Astrocyte (in vitro differentiated cells and primary cell): ENCODE data around the gene CCNYL1. TPM values are rescaled to one million over a fixed set of nuclear protein-coding genes. Genes with fewer than 3 reads are reported as not detected.

Experiments
- DNase-seq: peaks from one replicate; pipeline ENCODE4 v3.0.0-alpha.2; 2010; ENCODE audit warnings: low read depth
- FAIRE-seq: peaks from 2 replicates; lab custom pipeline; 2011; peaks lifted over from hg19 to GRCh38; lab: Jason Lieb, UNC
- H2AFZ ChIP-seq: 2 replicates; pipeline ENCODE4 v1.6.0; 2012; ENCODE audit warnings: low read depth, low read length, inconsistent platforms
- H3K27ac ChIP-seq: 2 replicates; pipeline ENCODE4 v1.5.1; 2011; ENCODE audit warnings: low read depth, low read length, inconsistent platforms
- H3K27me3 ChIP-seq: 2 replicates; pipeline ENCODE4 v1.6.0; 2011; ENCODE audit warnings: low read length, inconsistent platforms; ENCODE audit not compliant: insufficient read depth
- H3K36me3 ChIP-seq: 2 replicates; pipeline ENCODE4 v1.5.1; 2011; ENCODE audit warnings: low read length, inconsistent platforms; ENCODE audit not compliant: insufficient read depth
- H3K4me1 ChIP-seq: 2 replicates; pipeline ENCODE4 v1.5.1; 2011; ENCODE audit warnings: low read length, inconsistent platforms; ENCODE audit not compliant: insufficient read depth
- H3K4me2 ChIP-seq: 2 replicates; pipeline ENCODE4 v1.6.0; 2012; ENCODE audit warnings: low read length, inconsistent platforms
- H3K4me3 ChIP-seq: 2 replicates; pipeline ENCODE4 v1.5.1; 2011; ENCODE audit warnings: low read depth, mild to moderate bottlenecking, low read length, inconsistent platforms; ENCODE audit not compliant: insufficient read depth
- H3K79me2 ChIP-seq: 2 replicates; pipeline ENCODE4 v1.6.0; 2012; ENCODE audit warnings: mild to moderate bottlenecking, low read length, inconsistent platforms; ENCODE audit not compliant: insufficient read depth
- H3K9ac ChIP-seq: 2 replicates; pipeline ENCODE4 v1.6.0; 2012; ENCODE audit warnings: mild to moderate bottlenecking, low read length, inconsistent platforms
- H3K9me3 ChIP-seq: 2 replicates; pipeline ENCODE4 v1.5.1; 2012; ENCODE audit warnings: low read depth, mild to moderate bottlenecking, low read length, inconsistent platforms; ENCODE audit not compliant: insufficient read depth
- H4K20me1 ChIP-seq: 2 replicates; pipeline ENCODE4 v1.6.0; 2012; ENCODE audit warnings: low read length, inconsistent platforms; ENCODE audit not compliant: insufficient read depth
- H3K27ac Mint-ChIP-seq: one replicate; pipeline ENCODE4 v1.8.0; 2021; ENCODE audit warnings: mild to moderate bottlenecking, mixed read lengths; ENCODE audit not compliant: unreplicated experiment
- H3K27me3 Mint-ChIP-seq: one replicate; pipeline ENCODE4 v1.8.0; 2021; ENCODE audit warnings: low read depth, mixed read lengths; ENCODE audit not compliant: unreplicated experiment
- H3K36me3 Mint-ChIP-seq: one replicate; pipeline ENCODE4 v1.8.0; 2021; ENCODE audit warnings: low read depth, mixed read lengths; ENCODE audit not compliant: unreplicated experiment
- H3K4me1 Mint-ChIP-seq: one replicate; pipeline ENCODE4 v1.8.0; 2021; ENCODE audit warnings: low read depth, mixed read lengths; ENCODE audit not compliant: unreplicated experiment
- H3K4me3 Mint-ChIP-seq: one replicate; pipeline ENCODE4 v1.8.0; 2021; ENCODE audit warnings: mild to moderate bottlenecking, moderate library complexity, mixed read lengths; ENCODE audit not compliant: unreplicated experiment
- H3K9me3 Mint-ChIP-seq: one replicate; pipeline ENCODE4 v1.8.0; 2021; ENCODE audit warnings: mild to moderate bottlenecking, mixed read lengths; ENCODE audit not compliant: unreplicated experiment
- CTCF ChIP-seq: IDR thresholded peaks from 2 replicates; pipeline ENCODE4 v1.5.1; 2011; ENCODE audit warnings: low read depth, mild to moderate bottlenecking, inconsistent platforms, low read length, moderate library complexity; ENCODE audit not compliant: insufficient read depth
- EZH2 ChIP-seq: IDR thresholded peaks from 2 replicates; pipeline ENCODE4 v1.6.1; 2012; ENCODE audit warnings: mild to moderate bottlenecking, low read length, inconsistent platforms; ENCODE audit not compliant: insufficient read depth
- total RNA-seq: library from RNA; stranded (reverse); gene quantifications from 2 replicates; pipeline ENCODE4 v1.2.1, GENCODE V29; 2021

The CCNYL1 gene
- total RNA-seq, 1 donor from 2014 or later: 35.2 TPM

GRCh38 chr2:207792244-207792785 lies 80.9 kb downstream of the CCNYL1 start:
- no peak for TF ChIP-seq EZH2
- TF ChIP-seq CTCF: no peak
- Histone ChIP-seq H3K9ac (peak overlapping the region; percentile 19), H3K27me3 (no peaks in the 10 kb centered on the region), H3K4me1 (peaks cover 5% of the 10 kb centered on the region), H2AFZ (peak overlapping the region; percentile 92), H3K4me2 (peak overlapping the region; percentile 72), H4K20me1 (no peaks in the 10 kb centered on the region), H3K4me3 (peak overlapping the region; percentile 11), H3K79me2 (no peaks in the 10 kb centered on the region), H3K36me3 (no peaks in the 10 kb centered on the region), H3K27ac (peak overlapping the region; percentile 67), H3K9me3 (no peaks in the 10 kb centered on the region)
- peak; percentile 78 for DNase-seq
- Mint-ChIP-seq H3K27me3 (no peaks in the 10 kb centered on the region), H3K27ac (peak overlapping the region; percentile 96), H3K4me1 (peaks cover 8% of the 10 kb centered on the region), H3K9me3 (no peaks in the 10 kb centered on the region), H3K36me3 (peaks cover 4% of the 10 kb centered on the region), H3K4me3 (no peak overlapping the region)
- FAIRE-seq: peak; percentile 37

GRCh38 chr2:207796585-207797350 lies 85.3 kb downstream of the CCNYL1 start:
- Histone ChIP-seq H3K79me2 (no peaks in the 10 kb centered on the region), H3K9ac (no peak overlapping the region), H3K27ac (no peak overlapping the region), H3K4me1 (peaks cover 5% of the 10 kb centered on the region), H3K36me3 (no peaks in the 10 kb centered on the region), H4K20me1 (no peaks in the 10 kb centered on the region), H3K4me2 (no peak overlapping the region), H2AFZ (no peak overlapping the region), H3K9me3 (no peaks in the 10 kb centered on the region), H3K4me3 (no peak overlapping the region), H3K27me3 (no peaks in the 10 kb centered on the region)
- H3K4me3 Mint-ChIP-seq: no peak overlapping the region
- FAIRE-seq (no peak), DNase-seq (no peak)
- H3K27me3 Mint-ChIP-seq: no peaks in the 10 kb centered on the region
- peaks cover 4% of the 10 kb centered on the region for H3K36me3 Mint-ChIP-seq
- H3K9me3 Mint-ChIP-seq: no peaks in the 10 kb centered on the region
- H3K4me1 Mint-ChIP-seq: peaks cover 4% of the 10 kb centered on the region
- TF ChIP-seq CTCF: no peak
- TF ChIP-seq EZH2: no peak
- no peak overlapping the region for H3K27ac Mint-ChIP-seq

GRCh38 chr2:207801259-207801658 lies 89.8 kb downstream of the CCNYL1 start:
- no peak for FAIRE-seq
- Histone ChIP-seq H3K4me3 (no peak overlapping the region), H3K36me3 (no peaks in the 10 kb centered on the region), H4K20me1 (no peaks in the 10 kb centered on the region), H3K4me2 (no peak overlapping the region), H3K27ac (no peak overlapping the region), H3K79me2 (no peaks in the 10 kb centered on the region), H3K27me3 (no peaks in the 10 kb centered on the region), H2AFZ (no peak overlapping the region), H3K9ac (no peak overlapping the region), H3K4me1 (peaks cover 5% of the 10 kb centered on the region), H3K9me3 (no peaks in the 10 kb centered on the region)
- TF ChIP-seq CTCF: no peak
- no peak for TF ChIP-seq EZH2
- Mint-ChIP-seq H3K4me3 (no peak overlapping the region), H3K9me3 (no peaks in the 10 kb centered on the region), H3K27me3 (no peaks in the 10 kb centered on the region), H3K36me3 (no peaks in the 10 kb centered on the region), H3K27ac (no peak overlapping the region), H3K4me1 (peaks cover 14% of the 10 kb centered on the region)
- no peak for DNase-seq
